Left ventricle myocardium inferior (tissue), 1 donor: ENCODE results near the gene ESPN. TPM values are rescaled to one million over a fixed set of nuclear protein-coding genes. Genes with fewer than 3 reads are reported as not detected.

Experiments
- DNase-seq: peaks from one replicate; pipeline ENCODE4 v3.0.0-alpha.2; 2020
- H3K27ac ChIP-seq: fragments of 200-600 bp; replicated peaks from 2 replicates; pipeline ENCODE4 v1.8.0; 2021
- H3K27me3 ChIP-seq: fragments of 200-600 bp; 2 replicates; pipeline ENCODE4 v1.8.0; 2021; ENCODE audit warnings: low read depth
- H3K36me3 ChIP-seq: fragments of 200-600 bp; 2 replicates; pipeline ENCODE4 v1.8.0; 2021
- H3K4me1 ChIP-seq: fragments of 200-600 bp; 2 replicates; pipeline ENCODE4 v1.8.0; 2021
- H3K4me3 ChIP-seq: fragments of 200-600 bp; 2 replicates; pipeline ENCODE4 v1.8.0; 2021; ENCODE audit warnings: mild to moderate bottlenecking, moderate library complexity
- H3K9me3 ChIP-seq: fragments of 200-600 bp; replicated peaks from 2 replicates; pipeline ENCODE4 v1.8.0; 2021
- CTCF ChIP-seq: fragments of 200-600 bp; IDR thresholded peaks from 2 replicates; pipeline ENCODE4 v1.8.0; 2021; ENCODE audit warnings: antibody characterized with exemption, mild to moderate bottlenecking, borderline replicate concordance
- intact Hi-C: fragments of 100-400 bp; cut with micrococcal nuclease; formaldehyde crosslinking; loops from one replicate; pipeline ENCODE4 v1.11.0; 2022
- total RNA-seq: library from RNA; stranded (reverse); fragmentation: NEBNext Ultra II Directional; extraction: Animal tissue kit (Norgen Biotek cat#: 25700); gene quantifications from one replicate; pipeline ENCODE4 v1.2.1, GENCODE V29; 2021
- donor health status: DM: no; HTN: yes; CAD: no; lungs with severe emphysema.

Gene ESPN
- total RNA-seq, 1 donor from 2014 or later, result 0.41 TPM

GRCh38 chr1:6399294-6399693 is 25.3 kb upstream of the ESPN start:
- peaks cover 1% of the 10 kb centered on the region for H3K4me1 ChIP-seq
- no peak overlapping the region for H3K4me3 ChIP-seq
- no peak for DNase-seq
- no peak for TF ChIP-seq CTCF
- H3K27ac ChIP-seq, result no peak overlapping the region
- H3K9me3 ChIP-seq, result no peaks in the 10 kb centered on the region
- H3K36me3 ChIP-seq, result no peaks in the 10 kb centered on the region
- intact Hi-C loops, result no loop called here
- peaks cover 11% of the 10 kb centered on the region for H3K27me3 ChIP-seq

GRCh38 chr1:6401673-6402072 is 22.9 kb upstream of the ESPN start:
- no peak for DNase-seq
- H3K36me3 ChIP-seq, result no peaks in the 10 kb centered on the region
- H3K9me3 ChIP-seq, result no peaks in the 10 kb centered on the region
- intact Hi-C loops, result no loop called here
- H3K27ac ChIP-seq, result no peak overlapping the region
- no peaks in the 10 kb centered on the region for H3K4me1 ChIP-seq
- H3K4me3 ChIP-seq, result no peak overlapping the region
- TF ChIP-seq CTCF, result no peak
- peaks cover 17% of the 10 kb centered on the region for H3K27me3 ChIP-seq

- Histone ChIP-seq H3K27ac (no peak overlapping the region), H3K27me3 (peaks cover 59% of the 10 kb centered on the region), H3K4me1 (no peaks in the 10 kb centered on the region), H3K36me3 (no peaks in the 10 kb centered on the region), H3K9me3 (no peaks in the 10 kb centered on the region), H3K4me3 (no peak overlapping the region)
- no peak for TF ChIP-seq CTCF
- no peak for DNase-seq
- intact Hi-C loops, result loop anchor here (5.0 kb wide), 1 partner anchor 51 kb away; no protein-coding TSS in a partner anchor
Measured at GRCh38 chr1:6408023-6408422, 16.6 kb upstream of the ESPN start.

- no peak for DNase-seq
- Histone ChIP-seq H3K36me3 (no peaks in the 10 kb centered on the region), H3K4me3 (no peak overlapping the region), H3K27ac (no peak overlapping the region), H3K27me3 (peaks cover 70% of the 10 kb centered on the region), H3K9me3 (no peaks in the 10 kb centered on the region), H3K4me1 (no peaks in the 10 kb centered on the region)
- intact Hi-C loops, result loop anchor here (5.0 kb wide), 1 partner anchor 52 kb away; no protein-coding TSS in a partner anchor
- no peak for TF ChIP-seq CTCF
Measured at GRCh38 chr1:6409053-6409452, 15.5 kb upstream of the ESPN start.

- intact Hi-C loops, result loop anchor here (5.0 kb wide), 1 partner anchor 52 kb away; no protein-coding TSS in a partner anchor
Measured at GRCh38 chr1:6409733-6410132, 14.8 kb upstream of the ESPN start.

More at GRCh38 chr1:6409733-6410132, 14.8 kb upstream of the ESPN start:
- Histone ChIP-seq H3K4me1 (peaks cover 4% of the 10 kb centered on the region), H3K27ac (no peak overlapping the region), H3K9me3 (no peaks in the 10 kb centered on the region), H3K36me3 (no peaks in the 10 kb centered on the region), H3K4me3 (no peak overlapping the region), H3K27me3 (peaks cover 77% of the 10 kb centered on the region)
- DNase-seq, result no peak
- no peak for TF ChIP-seq CTCF
